ENCODE results near the gene SLC36A2.
"Not testable (repeated sequence)": the region's sequence is repeated elsewhere in the genome, so short reads cannot be mapped to it uniquely, and the experiment has no call there.

The SLC36A2 gene

GRCh38 chr5:151347369-151347768 lies at the start of gene SLC36A2:
SLC36A2 (minus strand) TSS chr5:151347559; CDS start chr5:151347460, 99 bp downstream.
- FAIRE-seq: no peak

- no peak for FAIRE-seq
Observed at GRCh38 chr5:151388960-151389359, 41.6 kb upstream of the SLC36A2 start.

- FAIRE-seq: no peak
Observed at GRCh38 chr5:151384106-151384505, 36.7 kb upstream of the SLC36A2 start.

DNA sequence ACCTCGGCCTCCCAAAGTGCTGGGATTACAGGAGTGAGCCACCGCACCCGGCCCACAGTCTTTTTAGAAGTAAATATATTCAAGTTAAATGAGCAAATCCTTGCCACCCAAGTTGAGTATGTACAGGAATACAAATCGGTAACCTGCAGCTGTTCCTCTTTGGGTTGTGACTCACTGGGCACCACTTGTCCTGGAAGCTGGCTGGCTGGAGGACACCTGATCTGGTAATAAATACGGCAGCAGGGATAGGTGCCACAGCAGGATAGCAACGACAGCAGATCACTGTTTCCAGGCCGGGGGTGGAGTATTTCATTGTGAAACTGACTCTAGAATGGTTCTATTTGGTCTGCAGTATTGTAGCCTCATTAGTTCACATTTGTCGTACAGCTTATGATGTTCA lies 35.7 kb upstream of the SLC36A2 start:
- FAIRE-seq: no peak

DNA sequence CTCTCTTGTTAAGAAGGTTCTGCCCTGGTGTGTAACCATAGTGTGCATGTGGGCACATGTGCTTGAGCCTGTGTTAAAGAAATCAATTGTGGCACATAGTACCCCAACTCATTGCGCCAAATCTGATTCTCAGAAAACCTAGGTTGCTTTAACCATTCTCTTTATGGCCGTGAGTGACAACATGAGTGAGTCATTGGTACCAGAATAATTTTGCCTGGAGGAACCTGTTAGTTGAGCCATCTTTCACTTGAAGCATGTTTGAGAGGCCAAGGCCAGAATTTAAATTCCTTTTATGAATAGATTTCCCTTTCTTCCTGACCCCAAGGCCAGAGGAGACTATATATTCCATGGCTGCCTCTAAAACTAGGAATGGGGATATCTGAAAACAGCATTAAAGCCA lies 35.2 kb upstream of the SLC36A2 start:
- no peak for FAIRE-seq

GRCh38 chr5:151381899-151382298 lies 34.5 kb upstream of the SLC36A2 start:
- no peak for FAIRE-seq

DNA sequence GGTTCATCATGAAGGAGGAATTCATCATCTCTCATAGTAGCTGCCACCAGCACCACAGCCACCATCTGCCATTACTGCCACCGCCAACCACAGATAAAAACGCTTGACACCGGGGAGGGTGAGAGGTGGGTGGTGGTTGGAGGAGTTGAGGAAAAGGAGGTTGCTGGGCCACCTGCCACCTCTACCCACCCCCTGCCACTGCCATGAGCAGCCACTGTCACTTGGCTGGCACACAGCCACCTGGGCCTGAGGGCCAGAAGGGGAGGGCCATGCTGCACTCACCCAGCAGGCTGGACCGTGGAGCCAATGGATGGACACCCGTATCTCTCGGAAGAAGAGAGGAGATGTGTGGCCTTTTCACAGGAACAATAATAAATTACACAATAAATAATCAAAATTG lies 31.3 kb upstream of the SLC36A2 start:
- FAIRE-seq: no peak

DNA sequence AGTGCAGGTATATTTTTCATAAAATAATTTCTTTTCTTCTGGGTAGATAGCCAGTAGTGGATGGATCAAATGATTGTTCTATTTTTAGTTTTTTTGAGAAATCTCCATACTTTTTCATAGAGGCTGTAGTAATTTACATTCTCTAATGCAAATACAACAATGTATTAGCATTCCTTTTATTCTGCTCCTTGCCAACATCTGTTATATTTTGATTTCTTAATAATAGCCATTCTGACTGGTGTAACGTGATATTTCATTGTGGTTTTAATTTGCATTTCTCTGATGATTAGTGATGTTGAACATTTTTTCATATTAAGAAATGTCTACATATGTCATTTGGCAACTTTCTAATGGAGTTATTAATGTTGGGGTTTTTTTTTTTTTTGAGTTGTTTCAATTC lies 27.2 kb upstream of the SLC36A2 start:
- peak; percentile 59 for FAIRE-seq

DNA sequence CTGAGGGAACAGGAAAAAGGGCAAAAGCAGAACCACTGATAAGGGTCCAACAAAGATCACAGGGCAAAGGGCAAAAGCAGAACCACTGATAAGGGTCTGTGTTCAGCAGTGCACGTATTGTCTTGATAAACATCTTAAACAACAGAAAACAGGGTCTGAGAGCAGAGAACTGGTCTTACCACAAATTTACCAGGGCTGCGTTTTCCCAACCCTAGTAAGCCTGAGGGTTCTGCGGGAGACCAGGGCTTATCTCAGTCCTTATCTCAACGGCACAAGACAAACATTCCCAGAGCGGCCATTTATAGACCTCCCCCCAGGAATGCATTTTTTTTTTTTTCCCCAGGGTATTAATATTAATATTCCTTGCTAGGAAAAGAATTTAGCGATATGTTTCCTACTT lies 19.7 kb upstream of the SLC36A2 start:
- FAIRE-seq: not testable (repeated sequence)

GRCh38 chr5:151363673-151364072 lies 16.3 kb upstream of the SLC36A2 start:
- FAIRE-seq: no peak

GRCh38 chr5:151362970-151363369 lies 15.6 kb upstream of the SLC36A2 start:
- no peak for FAIRE-seq

DNA sequence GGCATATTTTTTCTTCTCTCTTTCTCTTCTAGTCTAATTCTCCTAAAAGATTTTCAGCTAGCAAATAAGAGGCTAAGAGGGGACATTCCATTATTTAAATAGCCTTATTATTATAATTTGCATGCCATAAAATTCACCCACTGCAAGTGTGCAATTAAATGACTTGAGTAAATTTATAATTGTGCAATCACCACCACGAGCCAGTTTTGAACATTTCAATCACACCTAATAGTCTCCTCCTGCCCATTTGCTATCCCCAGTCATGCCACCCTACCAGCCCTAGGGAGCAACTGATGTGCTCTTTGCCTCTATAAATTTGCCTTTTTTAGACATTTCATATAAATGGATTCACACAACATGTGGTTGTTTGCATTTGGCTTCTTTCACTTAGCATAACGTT lies 12.0 kb upstream of the SLC36A2 start:
- FAIRE-seq: no peak

DNA sequence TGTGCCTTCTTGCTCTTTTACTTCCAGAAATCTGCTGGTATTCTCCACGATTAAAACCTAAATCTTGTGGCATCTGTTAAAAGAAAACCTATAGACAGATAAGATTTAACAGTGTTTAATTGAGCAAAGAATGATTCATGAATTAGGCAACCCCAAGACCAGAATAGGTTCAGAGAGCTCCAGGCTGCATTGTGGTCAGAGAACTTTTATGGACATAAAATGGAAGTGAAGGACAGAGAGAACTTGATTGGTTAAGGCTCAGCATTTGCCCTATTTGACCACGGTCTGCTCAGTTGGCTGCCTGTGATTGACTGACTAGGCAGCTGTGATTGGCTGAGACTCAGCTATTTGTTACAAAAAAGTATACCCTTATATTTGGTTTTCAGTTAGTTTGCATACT lies 10.4 kb upstream of the SLC36A2 start:
- no peak for FAIRE-seq

DNA sequence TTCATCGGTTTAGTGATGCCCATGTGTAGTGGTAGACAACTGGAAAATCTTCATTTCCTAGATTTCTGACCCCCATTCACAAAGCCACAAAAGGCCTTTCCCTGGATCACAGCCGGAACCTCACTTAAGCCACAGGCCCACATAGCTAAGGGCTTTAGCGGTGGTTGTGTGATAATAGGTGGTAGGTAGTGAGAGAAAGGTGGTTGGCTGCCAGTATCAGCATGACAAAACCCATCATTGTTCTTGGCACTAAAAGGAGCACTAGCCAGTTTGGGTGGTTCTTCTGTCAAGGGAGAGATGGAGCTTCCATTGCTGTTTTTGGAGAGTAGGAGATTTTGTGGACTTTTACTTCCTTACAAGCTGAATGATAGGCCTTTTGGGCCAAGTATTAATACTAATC lies 9.7 kb upstream of the SLC36A2 start:
- FAIRE-seq: no peak

- no peak for FAIRE-seq
Observed at GRCh38 chr5:151351671-151352070, 4.3 kb upstream of the SLC36A2 start.

DNA sequence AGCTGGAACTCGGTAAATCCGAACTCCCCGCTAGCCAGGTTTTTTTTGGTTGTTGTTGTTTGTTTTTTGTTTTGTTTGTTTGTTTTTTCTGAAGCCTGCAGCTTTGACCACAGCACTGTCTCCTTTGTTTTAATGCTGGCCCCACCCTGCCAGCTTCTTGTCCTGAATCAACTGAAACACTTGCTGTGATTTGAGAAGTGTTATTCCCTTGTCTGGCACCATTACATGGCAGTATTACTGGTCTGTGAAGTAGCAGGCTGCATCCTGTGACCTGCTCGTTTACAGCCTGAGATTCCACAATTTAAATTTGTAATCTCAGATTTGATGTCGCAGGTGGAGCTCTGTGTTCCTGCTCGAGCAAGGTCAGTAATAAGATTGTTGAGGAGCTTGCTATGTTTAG lies 1.4 kb upstream of the SLC36A2 start:
- FAIRE-seq: no peak

- FAIRE-seq: no peak
Observed at GRCh38 chr5:151345808-151346478, 1.4 kb downstream of the SLC36A2 start.

- no peak for FAIRE-seq
Observed at GRCh38 chr5:151345187-151345807, 2.1 kb downstream of the SLC36A2 start.

- no peak for FAIRE-seq
Observed at GRCh38 chr5:151344088-151344487, 3.3 kb downstream of the SLC36A2 start.

GRCh38 chr5:151340004-151340403 lies 7.4 kb downstream of the SLC36A2 start:
- FAIRE-seq: no peak

DNA sequence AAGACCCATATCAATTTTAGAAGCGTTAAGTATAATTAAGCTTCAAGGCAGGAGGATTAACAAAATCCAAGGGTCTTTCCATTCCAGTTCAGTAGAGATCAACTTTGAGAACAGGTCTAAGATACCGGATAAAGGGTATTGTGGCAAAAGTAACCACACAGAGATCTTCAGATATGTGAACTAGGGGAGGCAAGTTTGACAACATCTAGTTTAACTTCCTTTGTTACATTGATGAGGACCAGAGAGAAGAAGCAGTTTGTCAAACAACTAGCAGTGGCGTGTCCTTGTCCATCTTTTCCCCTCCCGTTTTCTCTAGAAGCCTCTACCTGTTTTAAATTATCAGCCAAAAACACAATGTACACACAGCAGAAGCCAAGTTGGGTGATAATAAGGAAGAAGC lies 8.6 kb downstream of the SLC36A2 start:
- FAIRE-seq: no peak

- FAIRE-seq: no peak
Observed at GRCh38 chr5:151332857-151333256, 14.5 kb downstream of the SLC36A2 start.

DNA sequence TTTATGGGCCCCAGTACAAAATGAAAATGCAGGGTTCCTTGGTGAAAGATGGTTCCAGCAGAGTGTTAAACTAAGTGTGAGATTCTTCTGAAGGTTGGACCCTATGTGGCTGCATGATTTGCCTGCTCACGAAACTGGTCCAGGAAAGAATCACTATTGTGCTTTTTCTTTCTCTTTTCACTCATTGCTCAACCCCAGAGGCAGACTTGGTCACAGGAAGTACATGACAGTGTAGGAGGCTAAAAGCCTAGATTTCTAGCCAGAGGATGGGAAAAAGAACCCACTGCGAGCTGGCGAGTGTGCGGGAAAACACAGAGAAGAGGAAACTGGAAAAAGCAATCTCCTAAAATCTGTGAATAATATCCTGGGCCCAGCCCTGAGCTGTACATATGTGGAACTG lies 18.6 kb downstream of the SLC36A2 start:
- FAIRE-seq: no peak

GRCh38 chr5:151327585-151327984 lies 19.8 kb downstream of the SLC36A2 start:
- FAIRE-seq: no peak

GRCh38 chr5:151326266-151326665 lies 21.1 kb downstream of the SLC36A2 start:
- FAIRE-seq: no peak

All from endometrium (tissue), 2 donors.